IMR-90 (cell line): ENCODE data around the gene ZNF318. TPM values are rescaled to one million over a fixed set of nuclear protein-coding genes. Genes with fewer than 3 reads are reported as not detected.

Experiments
- ATAC-seq: fragments of 200-7000 bp; cut with Tn5 transposase; 2 replicates; pipeline ENCODE4 v1.9.1; 2020; ENCODE audit warnings: low read depth, mild to moderate bottlenecking, moderate library complexity
- BruUV-seq: library from RNA; stranded (reverse); fragments of 400-500 nt; replicated peaks from 2 replicates; lab custom pipeline; 2021; lab: Mats Ljungman, UMichigan
- CTCF ChIA-PET: fragments of 300-600 bp; formaldehyde crosslinking; extraction: SDS; loops from one replicate; lab custom pipeline; 2021; ENCODE audit warnings: antibody characterized with exemption; lab: Yijun Ruan, JAX
- POLR2A ChIA-PET: fragments of 300-600 bp; sonication (Branson Sonifier 250); formaldehyde crosslinking; loops from one replicate; lab custom pipeline; 2022; ENCODE audit warnings: antibody characterized with exemption; ENCODE audit not compliant: unreplicated experiment; lab: Charles Lee
- DNase-seq: peaks from one replicate; pipeline ENCODE4 v3.0.0; 2013
- H2AFZ ChIP-seq: replicated peaks from 2 replicates; pipeline ENCODE3; 2013; ENCODE audit warnings: low read length, mild to moderate bottlenecking; ENCODE audit not compliant: poor library complexity
- H2AK5ac ChIP-seq: 2 replicates; pipeline ENCODE4 v1.6.1; 2013; ENCODE audit warnings: low read depth, low read length, inconsistent platforms
- H2AK9ac ChIP-seq: replicated peaks from 2 replicates; pipeline ENCODE3; 2013; ENCODE audit warnings: mild to moderate bottlenecking, low read depth, low read length, moderate library complexity; ENCODE audit not compliant: poor library complexity
- H2BK120ac ChIP-seq: 2 replicates; pipeline ENCODE4 v1.6.1; 2013; ENCODE audit warnings: low read depth, low read length, inconsistent platforms
- H2BK15ac ChIP-seq: 3 replicates; pipeline ENCODE4 v1.6.1; 2013; ENCODE audit warnings: low read depth, low read length, inconsistent platforms
- H2BK20ac ChIP-seq: 2 replicates; pipeline ENCODE4 v1.6.1; 2013; ENCODE audit warnings: low read depth, mild to moderate bottlenecking, inconsistent platforms, low read length, moderate library complexity
- H2BK5ac ChIP-seq: 2 replicates; pipeline ENCODE4 v1.6.1; 2013; ENCODE audit warnings: mild to moderate bottlenecking, low read depth, low read length, inconsistent platforms; ENCODE audit not compliant: poor library complexity, severe bottlenecking
- H3K14ac ChIP-seq: replicated peaks from 2 replicates; pipeline ENCODE4 v1.6.1; 2013; ENCODE audit warnings: low read depth, low read length, inconsistent platforms
- H3K18ac ChIP-seq: 2 replicates; pipeline ENCODE4 v1.6.1; 2013; ENCODE audit warnings: low read depth, low read length, control low read depth
- H3K23ac ChIP-seq: 2 replicates; pipeline ENCODE4 v1.6.1; 2013; ENCODE audit warnings: low read depth, low read length, inconsistent platforms
- H3K27ac ChIP-seq: 2 replicates; pipeline ENCODE4 v1.5.1; 2013; ENCODE audit warnings: mild to moderate bottlenecking, control low read depth, low read length; ENCODE audit not compliant: insufficient read depth
- H3K27me3 ChIP-seq: 2 replicates; pipeline ENCODE4 v1.6.1; 2013; ENCODE audit warnings: low read length; ENCODE audit not compliant: control insufficient read depth, insufficient read depth
- H3K36me3 ChIP-seq: 2 replicates; pipeline ENCODE4 v1.6.1; 2013; ENCODE audit warnings: low read length, mixed read lengths; ENCODE audit not compliant: control insufficient read depth, insufficient read depth
- H3K4ac ChIP-seq: 2 replicates; pipeline ENCODE4 v1.6.1; 2013; ENCODE audit warnings: low read depth, low read length, inconsistent platforms
- H3K4me1 ChIP-seq: 2 replicates; pipeline ENCODE4 v1.6.1; 2013; ENCODE audit warnings: low read length, mixed read lengths; ENCODE audit not compliant: control insufficient read depth, insufficient read depth
- H3K4me2 ChIP-seq: 2 replicates; pipeline ENCODE4 v1.6.1; 2013; ENCODE audit warnings: low read depth, mild to moderate bottlenecking, control low read depth, low read length, moderate library complexity
- H3K4me3 ChIP-seq: 2 replicates; pipeline ENCODE4 v1.5.1; 2013; ENCODE audit warnings: low read depth, mild to moderate bottlenecking, control low read depth, low read length, moderate library complexity; ENCODE audit not compliant: insufficient read depth
- H3K56ac ChIP-seq: 2 replicates; pipeline ENCODE4 v1.6.1; 2013; ENCODE audit warnings: low read length, inconsistent platforms; ENCODE audit not compliant: insufficient read depth; ENCODE audit errors: extremely low read depth
- H3K79me1 ChIP-seq, 2 experiments: 2 replicates each; pipeline ENCODE4 v1.6.1; 2013; ENCODE audit warnings: low read length in 2 of 2, inconsistent platforms in 1 of 2, low read depth in 1 of 2
- H3K9ac ChIP-seq: 2 replicates; pipeline ENCODE4 v1.6.1; 2013; ENCODE audit warnings: low read depth, low read length, control low read depth
- H3K9me1 ChIP-seq: 2 replicates; pipeline ENCODE4 v1.6.1; 2013; ENCODE audit warnings: low read length, inconsistent platforms; ENCODE audit not compliant: insufficient read depth
- H3K9me3 ChIP-seq: 2 replicates; pipeline ENCODE4 v1.6.1; 2013; ENCODE audit warnings: low read length; ENCODE audit not compliant: control insufficient read depth, insufficient read depth
- H4K20me1 ChIP-seq: 2 replicates; pipeline ENCODE4 v1.6.1; 2013; ENCODE audit warnings: low read length, inconsistent platforms; ENCODE audit not compliant: insufficient read depth
- H4K5ac ChIP-seq: 2 replicates; pipeline ENCODE4 v1.6.1; 2013; ENCODE audit warnings: mild to moderate bottlenecking, low read depth, low read length, control low read depth
- H4K8ac ChIP-seq, 2 experiments: 2 replicates each; pipeline ENCODE4 v1.6.1; 2013; ENCODE audit warnings: low read depth in 2 of 2, low read length in 2 of 2, control low read depth in 1 of 2, inconsistent platforms in 1 of 2
- H4K91ac ChIP-seq: 2 replicates; pipeline ENCODE4 v1.6.1; 2013; ENCODE audit warnings: low read depth, low read length, inconsistent platforms; ENCODE audit not compliant: insufficient read depth
- CEBPB ChIP-seq: IDR thresholded peaks from 2 replicates; pipeline ENCODE4 v1.6.1; 2012; ENCODE audit warnings: low read depth, low read length, improper control_type of control experiment
- MAZ ChIP-seq: IDR thresholded peaks from 2 replicates; pipeline ENCODE4 v1.6.1; 2012; ENCODE audit warnings: low read depth, mild to moderate bottlenecking, low read length, improper control_type of control experiment, moderate library complexity, borderline replicate concordance
- POLR2A ChIP-seq: IDR thresholded peaks from 2 replicates; pipeline ENCODE4 v1.6.1; 2012; ENCODE audit warnings: mild to moderate bottlenecking, low read depth, low read length
- RCOR1 ChIP-seq: IDR thresholded peaks from 2 replicates; pipeline ENCODE4 v1.6.1; 2012; ENCODE audit warnings: mild to moderate bottlenecking, low read length, improper control_type of control experiment; ENCODE audit not compliant: insufficient replicate concordance
- USF2 ChIP-seq: fragments of 150-350 bp; IDR thresholded peaks from 2 replicates; pipeline ENCODE4 v1.6.1; 2017; ENCODE audit warnings: mild to moderate bottlenecking, antibody characterized with exemption, low read length, low read depth
- WGBS, 2 experiments: methylation state at CpG; one replicate each; pipeline versions ENCODE4 v1.1.5 to v1.1.7; 2013; ENCODE audit warnings: missing lambda C conversion rate in 2 of 2; ENCODE audit not compliant: insufficient read length in 1 of 2; ENCODE audit errors: extremely low coverage in 2 of 2; 5-methylcytosine and 5-hydroxymethylcytosine counted together
- dilution Hi-C: fragments of 300-500 bp; cut with HindIII; formaldehyde crosslinking; loops from one replicate; pipeline ENCODE4 v1.14.3; 2018; ENCODE audit warnings: low sequenced_read_pairs; ENCODE audit not compliant: unreplicated experiment
- in situ Hi-C: fragments of 300-500 bp; cut with MboI; formaldehyde crosslinking; loops from 3 replicates; pipeline ENCODE4 v1.14.3; 2019; ENCODE audit warnings: low sequenced_read_pairs, inconsistent platforms, mixed read lengths
- intact Hi-C: fragments of 100-400 bp; cut with micrococcal nuclease; formaldehyde crosslinking; loops from 2 replicates; pipeline ENCODE4 v1.10.0; 2022
- polyA plus RNA-seq, 3 experiments: library from polyadenylated mRNA; depleted of rRNA; stranded (reverse); fragments of >200 nt; gene quantifications; 2 replicates each; pipeline ENCODE4 v1.2.3, GENCODE V29; 2012; ENCODE audit warnings: low replicate concordance in 1 of 3
- total RNA-seq: library from RNA; depleted of rRNA; stranded (reverse); fragments of >200 nt; gene quantifications from 2 replicates; pipeline ENCODE4 v1.2.3, GENCODE V29; 2012

The ZNF318 gene
- total and polyA plus RNA-seq, 2 of the 4 experiments (the other 2 are of a cell fraction), result 5.7 to 6.6 TPM

- Histone ChIP-seq H3K27me3 (no peaks in the 10 kb centered on the region), H2AFZ (no peak overlapping the region), H4K91ac (no peak overlapping the region), H3K18ac (no peak overlapping the region), H3K23ac (no peak overlapping the region), H2BK15ac (no peak overlapping the region), H3K79me1 (no peaks in the 10 kb centered on the region), H3K36me3 (peaks cover 27% of the 10 kb centered on the region), H2BK120ac (no peak overlapping the region), H3K14ac (no peak overlapping the region), H4K8ac (no peak overlapping the region), H3K9ac (no peak overlapping the region), H2BK5ac (no peak overlapping the region), H3K9me3 (no peaks in the 10 kb centered on the region), H2BK20ac (no peak overlapping the region), H2AK5ac (no peak overlapping the region), H3K56ac (no peak overlapping the region), H3K4ac (no peak overlapping the region), H3K9me1 (no peaks in the 10 kb centered on the region), H3K4me1 (no peaks in the 10 kb centered on the region), H3K4me2 (no peak overlapping the region), H3K27ac (no peak overlapping the region), H3K4me3 (no peak overlapping the region), H2AK9ac (no peak overlapping the region), H4K5ac (no peak overlapping the region), H4K20me1 (no peaks in the 10 kb centered on the region)
- TF ChIP-seq RCOR1 (no peak), USF2 (no peak), CEBPB (no peak), MAZ (no peak), POLR2A (no peak)
- CTCF ChIA-PET, result no interaction called here
- intact Hi-C loops (loop anchor here (10.0 kb wide), 1 partner anchor 432 kb away; no protein-coding TSS in a partner anchor), dilution Hi-C loops (no loop called here), in situ Hi-C loops (no loop called here)
- WGBS, 2 experiments, result 90% methylated on average over 2 of the region's 3 CpGs; no CpG with 5 or more reads in 1 of the 2 experiments
- ATAC-seq (no peak), DNase-seq (no peak)
- BruUV-seq, result no TSS peak
- POLR2A ChIA-PET, result no interaction called here
Measured at GRCh38 chr6:43336382-43336781, 33.1 kb downstream of the ZNF318 start.
